Measurements from ENCODE around the gene LKAAEAR1. TPM values are rescaled to one million over a fixed set of nuclear protein-coding genes. Genes with fewer than 3 reads are reported as not detected.

Gene LKAAEAR1
- total and polyA plus RNA-seq, 2 of the 13 experiments (the other 11 are each of a cell fraction or from before 2014, with no cell fraction given), result not detected

DNA sequence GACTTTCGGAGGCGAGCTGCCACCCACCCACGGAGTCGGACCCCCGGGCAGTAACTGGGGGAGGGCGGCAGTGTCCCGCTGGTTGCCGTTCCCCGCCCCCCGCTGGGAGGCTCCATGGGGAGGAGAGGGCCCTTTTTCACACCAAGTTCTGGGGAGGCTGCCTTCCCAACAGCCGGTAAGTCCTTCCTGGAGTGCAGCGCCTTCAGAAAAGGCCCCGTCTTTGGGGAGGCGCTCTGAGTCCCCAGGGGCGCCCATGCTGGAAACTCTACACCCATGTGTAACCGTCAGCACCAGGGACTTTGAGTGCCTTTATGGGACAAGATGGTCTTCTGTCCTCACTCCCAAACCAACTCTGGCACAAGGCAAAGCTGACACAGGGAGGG is 34.3 kb downstream of the LKAAEAR1 start (continued):
- TF ChIP-seq ETV5 (CRISPR knock-in tag; IDR thresholded peaks at IDR 0.05; ENCODE audit: borderline replicate concordance), result no peak
- TF ChIP-seq FOXA3 (CRISPR knock-in tag; IDR thresholded peaks at IDR 0.05), result no peak
- no peak for TF ChIP-seq HHEX (CRISPR knock-in tag; IDR thresholded peaks at IDR 0.05)
- TF ChIP-seq IRX3 (CRISPR knock-in tag; IDR thresholded peaks at IDR 0.05; ENCODE audit: borderline replicate concordance, low read depth), result no peak
- no peak for TF ChIP-seq MED13 (CRISPR knock-in tag; IDR thresholded peaks at IDR 0.05)
- TF ChIP-seq REL (CRISPR knock-in tag; conservative IDR thresholded peaks at IDR 0.05), result no peak
- TF ChIP-seq, protein P1, sequence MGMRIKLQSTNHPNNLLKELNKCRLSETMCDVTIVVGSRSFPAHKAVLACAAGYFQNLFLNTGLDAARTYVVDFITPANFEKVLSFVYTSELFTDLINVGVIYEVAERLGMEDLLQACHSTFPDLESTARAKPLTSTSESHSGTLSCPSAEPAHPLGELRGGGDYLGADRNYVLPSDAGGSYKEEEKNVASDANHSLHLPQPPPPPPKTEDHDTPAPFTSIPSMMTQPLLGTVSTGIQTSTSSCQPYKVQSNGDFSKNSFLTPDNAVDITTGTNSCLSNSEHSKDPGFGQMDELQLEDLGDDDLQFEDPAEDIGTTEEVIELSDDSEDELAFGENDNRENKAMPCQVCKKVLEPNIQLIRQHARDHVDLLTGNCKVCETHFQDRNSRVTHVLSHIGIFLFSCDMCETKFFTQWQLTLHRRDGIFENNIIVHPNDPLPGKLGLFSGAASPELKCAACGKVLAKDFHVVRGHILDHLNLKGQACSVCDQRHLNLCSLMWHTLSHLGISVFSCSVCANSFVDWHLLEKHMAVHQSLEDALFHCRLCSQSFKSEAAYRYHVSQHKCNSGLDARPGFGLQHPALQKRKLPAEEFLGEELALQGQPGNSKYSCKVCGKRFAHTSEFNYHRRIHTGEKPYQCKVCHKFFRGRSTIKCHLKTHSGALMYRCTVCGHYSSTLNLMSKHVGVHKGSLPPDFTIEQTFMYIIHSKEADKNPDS (CRISPR knock-in tag; IDR thresholded peaks at IDR 0.05), result no peak; the same call in 1 of the 2 replicates
- TF ChIP-seq EHMT2 (IDR thresholded peaks at IDR 0.05; ENCODE audit: borderline replicate concordance, low read depth, low read length), result no peak
- TF ChIP-seq ZFP36L1 (CRISPR knock-in tag; IDR thresholded peaks at IDR 0.05), result no peak
- TF ChIP-seq, protein P2, sequence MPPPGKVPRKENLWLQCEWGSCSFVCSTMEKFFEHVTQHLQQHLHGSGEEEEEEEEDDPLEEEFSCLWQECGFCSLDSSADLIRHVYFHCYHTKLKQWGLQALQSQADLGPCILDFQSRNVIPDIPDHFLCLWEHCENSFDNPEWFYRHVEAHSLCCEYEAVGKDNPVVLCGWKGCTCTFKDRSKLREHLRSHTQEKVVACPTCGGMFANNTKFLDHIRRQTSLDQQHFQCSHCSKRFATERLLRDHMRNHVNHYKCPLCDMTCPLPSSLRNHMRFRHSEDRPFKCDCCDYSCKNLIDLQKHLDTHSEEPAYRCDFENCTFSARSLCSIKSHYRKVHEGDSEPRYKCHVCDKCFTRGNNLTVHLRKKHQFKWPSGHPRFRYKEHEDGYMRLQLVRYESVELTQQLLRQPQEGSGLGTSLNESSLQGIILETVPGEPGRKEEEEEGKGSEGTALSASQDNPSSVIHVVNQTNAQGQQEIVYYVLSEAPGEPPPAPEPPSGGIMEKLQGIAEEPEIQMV (CRISPR knock-in tag; IDR thresholded peaks at IDR 0.05; ENCODE audit: low read depth), result 0 out of 2 replicates have a peak, but pooled peaks have one; percentile 4
- peak; percentile 70; the same call in 1 of the 2 replicates for TF ChIP-seq ZNF251 (CRISPR knock-in tag; IDR thresholded peaks at IDR 0.05)
- TF ChIP-seq DRAP1 (CRISPR knock-in tag; IDR thresholded peaks at IDR 0.05), result no peak
- TF ChIP-seq SP5 (CRISPR knock-in tag; IDR thresholded peaks at IDR 0.05; ENCODE audit: borderline replicate concordance, low read depth), result peak; percentile 36; the same call in 1 of the 2 replicates
- TF ChIP-seq, protein P3, sequence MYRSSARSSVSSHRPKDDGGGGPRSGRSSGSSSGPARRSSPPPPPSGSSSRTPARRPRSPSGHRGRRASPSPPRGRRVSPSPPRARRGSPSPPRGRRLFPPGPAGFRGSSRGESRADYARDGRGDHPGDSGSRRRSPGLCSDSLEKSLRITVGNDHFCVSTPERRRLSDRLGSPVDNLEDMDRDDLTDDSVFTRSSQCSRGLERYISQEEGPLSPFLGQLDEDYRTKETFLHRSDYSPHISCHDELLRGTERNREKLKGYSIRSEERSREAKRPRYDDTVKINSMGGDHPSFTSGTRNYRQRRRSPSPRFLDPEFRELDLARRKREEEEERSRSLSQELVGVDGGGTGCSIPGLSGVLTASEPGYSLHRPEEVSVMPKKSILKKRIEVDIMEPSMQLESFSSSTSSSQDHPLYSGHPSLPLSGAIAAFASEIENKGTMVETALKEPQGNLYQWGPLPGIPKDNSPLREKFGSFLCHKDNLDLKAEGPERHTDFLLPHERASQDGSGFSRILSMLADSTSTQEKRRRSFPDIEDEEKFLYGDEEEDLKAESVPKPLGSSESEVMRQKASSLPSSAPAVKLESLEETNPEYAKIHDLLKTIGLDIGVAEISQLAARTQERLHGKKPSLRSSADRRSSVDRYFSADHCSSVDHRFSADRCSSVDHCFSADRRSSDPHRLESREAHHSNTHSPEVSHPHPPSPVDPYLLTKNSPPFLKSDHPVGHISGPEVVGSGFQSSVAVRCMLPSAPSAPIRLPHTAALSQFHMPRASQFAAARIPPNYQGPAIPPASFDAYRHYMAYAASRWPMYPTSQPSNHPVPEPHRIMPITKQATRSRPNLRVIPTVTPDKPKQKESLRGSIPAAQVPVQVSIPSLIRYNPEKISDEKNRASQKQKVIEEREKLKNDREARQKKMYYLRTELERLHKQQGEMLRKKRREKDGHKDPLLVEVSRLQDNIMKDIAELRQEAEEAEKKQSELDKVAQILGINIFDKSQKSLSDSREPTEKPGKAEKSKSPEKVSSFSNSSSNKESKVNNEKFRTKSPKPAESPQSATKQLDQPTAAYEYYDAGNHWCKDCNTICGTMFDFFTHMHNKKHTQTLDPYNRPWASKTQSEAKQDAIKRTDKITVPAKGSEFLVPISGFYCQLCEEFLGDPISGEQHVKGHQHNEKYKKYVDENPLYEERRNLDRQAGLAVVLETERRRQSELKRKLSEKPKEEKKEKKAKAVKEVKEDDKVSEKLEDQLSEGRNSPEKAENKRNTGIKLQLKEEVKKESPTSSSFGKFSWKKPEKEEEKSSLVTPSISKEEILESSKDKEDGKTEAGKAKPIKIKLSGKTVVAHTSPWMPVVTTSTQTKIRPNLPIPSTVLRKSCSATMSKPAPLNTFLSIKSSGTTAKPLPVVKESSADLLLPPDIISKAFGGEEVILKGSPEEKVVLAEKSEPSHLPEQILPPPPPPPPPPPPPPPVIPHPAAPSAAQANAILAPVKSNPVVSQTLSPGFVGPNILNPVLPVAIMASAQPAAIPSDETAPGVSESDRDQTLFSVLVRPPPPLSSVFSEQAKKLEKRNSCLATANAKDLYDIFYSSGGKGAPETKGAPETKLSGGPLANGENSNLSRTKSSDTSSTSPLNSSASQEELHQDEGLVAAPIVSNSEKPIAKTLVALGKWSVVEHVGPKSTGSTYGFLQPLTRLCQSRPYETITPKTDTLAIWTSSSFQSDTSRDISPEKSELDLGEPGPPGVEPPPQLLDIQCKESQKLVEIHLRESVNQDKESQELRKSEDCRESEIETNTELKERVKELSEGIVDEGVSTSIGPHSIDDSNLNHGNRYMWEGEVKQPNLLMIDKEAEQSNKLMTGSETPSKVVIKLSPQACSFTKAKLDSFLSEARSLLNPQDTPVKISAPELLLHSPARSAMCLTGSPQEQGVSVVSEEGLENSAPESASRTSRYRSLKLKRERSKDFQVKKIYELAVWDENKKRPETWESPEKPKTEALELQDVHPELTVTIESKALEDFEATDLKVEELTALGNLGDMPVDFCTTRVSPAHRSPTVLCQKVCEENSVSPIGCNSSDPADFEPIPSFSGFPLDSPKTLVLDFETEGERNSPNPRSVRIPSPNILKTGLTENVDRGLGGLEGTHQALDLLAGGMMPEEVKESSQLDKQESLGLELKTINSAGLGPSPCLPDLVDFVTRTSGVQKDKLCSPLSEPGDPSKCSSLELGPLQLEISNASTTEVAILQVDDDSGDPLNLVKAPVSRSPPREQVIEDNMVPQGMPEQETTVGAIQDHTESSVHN (CRISPR knock-in tag; IDR thresholded peaks at IDR 0.05), result peak; percentile 90; the same call in 1 of the 2 replicates
- TF ChIP-seq ZNF468 (CRISPR knock-in tag; IDR thresholded peaks at IDR 0.05), result no peak; the same call in 1 of the 2 replicates
- TF ChIP-seq ZSCAN22 (CRISPR knock-in tag; IDR thresholded peaks at IDR 0.05), result no peak
- TF ChIP-seq, protein P4, sequence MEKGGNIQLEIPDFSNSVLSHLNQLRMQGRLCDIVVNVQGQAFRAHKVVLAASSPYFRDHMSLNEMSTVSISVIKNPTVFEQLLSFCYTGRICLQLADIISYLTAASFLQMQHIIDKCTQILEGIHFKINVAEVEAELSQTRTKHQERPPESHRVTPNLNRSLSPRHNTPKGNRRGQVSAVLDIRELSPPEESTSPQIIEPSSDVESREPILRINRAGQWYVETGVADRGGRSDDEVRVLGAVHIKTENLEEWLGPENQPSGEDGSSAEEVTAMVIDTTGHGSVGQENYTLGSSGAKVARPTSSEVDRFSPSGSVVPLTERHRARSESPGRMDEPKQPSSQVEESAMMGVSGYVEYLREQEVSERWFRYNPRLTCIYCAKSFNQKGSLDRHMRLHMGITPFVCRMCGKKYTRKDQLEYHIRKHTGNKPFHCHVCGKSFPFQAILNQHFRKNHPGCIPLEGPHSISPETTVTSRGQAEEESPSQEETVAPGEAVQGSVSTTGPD (CRISPR knock-in tag; IDR thresholded peaks at IDR 0.05), result 0 out of 2 replicates have a peak, but pooled peaks have one; percentile 61

Measured in HepG2 (cell line).